ENCODE results near the gene RASAL2. TPM values are rescaled to one million over a fixed set of nuclear protein-coding genes. Genes with fewer than 3 reads are reported as not detected.

Gene RASAL2
- total and polyA plus RNA-seq, 2 of the 13 experiments (the other 11 are each of a cell fraction or from before 2014, with no cell fraction given): 5.4 to 5.9 TPM

GRCh38 chr1:178127482-178128191, 33.7 kb downstream of the RASAL2 start:
- Histone ChIP-seq H3K9ac (ENCODE audit: insufficient read depth, low read depth, low read length) (no peak overlapping the region), H3K9me3 (ENCODE audit: low read length) (no peaks in the 10 kb centered on the region), H3K36me3 (replicated peaks in 1 of 2; ENCODE audit: control insufficient read depth in 1 of 2, insufficient read depth in 2 of 2, low read length in 2 of 2) (no peaks in the 10 kb centered on the region), H2AFZ (ENCODE audit: low read length) (no peak overlapping the region), H3K79me2 (ENCODE audit: insufficient read depth, low read length) (no peaks in the 10 kb centered on the region), H3K27me3 (ENCODE audit: control insufficient read depth in 1 of 2, insufficient read depth in 2 of 2, low read length in 2 of 2) (no peaks in the 10 kb centered on the region), H4K20me1 (ENCODE audit: insufficient read depth, low read length) (no peaks in the 10 kb centered on the region), H3K4me1 (ENCODE audit: insufficient read depth, low read length) (peaks cover 35% of the 10 kb centered on the region), H3K4me3 (replicated peaks in 1 of 3; ENCODE audit: insufficient read depth in 1 of 3, low read depth in 2 of 3, low read length in 3 of 3) (no peak overlapping the region; a peak in 1 of 6 replicates), H3K27ac (ENCODE audit: extremely low read length, insufficient read depth, low read length) (peak overlapping the region; percentile 73), H3K4me2 (ENCODE audit: low read depth, low read length) (peak overlapping the region; percentile 55)
- ChIA-PET CTCF (ENCODE audit: low intra/inter-chr PET ratio, low total read pairs) (no interaction called here), POLR2A (interaction anchor here (1.0 kb wide), 1 partner anchor 26 kb away, joined by 3 read pairs; no protein-coding TSS in a partner anchor)
- in situ Hi-C loops (cut with HindIII; ENCODE audit: extremely low pct_ligation_motif_present, low pct_unique_long_range_greater_than_20kb) (no loop called here), intact Hi-C loops (cut with micrococcal nuclease; ENCODE audit: unreplicated experiment) (loop anchor here (2.0 kb wide), 1 partner anchor 35 kb away; no protein-coding TSS in a partner anchor)
- BruUV-seq (replicated peaks): no TSS peak
- no peak for DNase-seq (ENCODE audit: low spot score)
- ATAC-seq: no peak
- TF ChIP-seq SP5 (CRISPR knock-in tag; IDR thresholded peaks at IDR 0.05; ENCODE audit: borderline replicate concordance, low read depth): no peak
- TF ChIP-seq ZFP90 (CRISPR knock-in tag; IDR thresholded peaks at IDR 0.05; ENCODE audit: borderline replicate concordance): no peak
- TF ChIP-seq ZNF772 (CRISPR knock-in tag; IDR thresholded peaks at IDR 0.05): no peak
- WGBS (ENCODE audit: low lambda C conversion rate): 93% methylated on average over 2 of the region's 2 CpGs
- no peak for FAIRE-seq

DNA sequence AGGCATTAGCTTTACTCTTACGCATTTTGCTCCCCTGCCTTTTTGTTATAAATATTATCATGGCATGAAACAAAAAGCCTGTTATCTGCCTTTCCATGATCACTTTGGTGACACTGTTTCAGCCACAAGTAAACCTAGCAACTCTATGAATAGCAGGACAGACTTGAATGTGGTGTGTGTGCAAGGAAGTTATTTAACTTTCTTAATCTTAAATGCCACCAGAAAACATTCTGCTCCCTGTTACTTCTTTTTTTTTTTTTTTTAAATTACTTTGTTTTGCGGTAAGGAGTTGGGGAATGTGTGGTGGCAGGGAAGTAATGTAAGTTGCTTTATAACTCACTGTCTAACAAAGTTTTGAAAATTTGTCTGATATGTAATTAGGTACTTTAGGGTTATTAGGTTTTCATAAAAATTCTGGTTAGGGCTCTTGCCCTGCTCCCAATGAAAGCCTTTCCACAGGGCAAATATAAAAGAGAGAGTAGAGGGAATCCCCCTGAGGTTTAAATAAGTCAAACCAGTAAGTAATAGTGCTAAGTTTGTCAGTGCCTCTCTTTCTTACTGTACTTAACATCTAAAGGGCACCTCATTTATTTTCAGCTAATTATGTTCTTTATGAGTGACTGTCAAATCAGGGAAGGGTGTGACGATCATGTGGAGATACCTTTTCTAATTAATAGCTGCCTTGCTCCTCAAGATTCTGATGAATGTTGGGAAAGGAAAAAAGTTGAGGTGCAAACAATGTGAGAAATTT, 39.5 kb downstream of the RASAL2 start:
- Histone ChIP-seq H3K27me3 (ENCODE audit: control insufficient read depth in 1 of 2, insufficient read depth in 2 of 2, low read length in 2 of 2) (no peaks in the 10 kb centered on the region), H4K20me1 (ENCODE audit: insufficient read depth, low read length) (no peaks in the 10 kb centered on the region), H3K27ac (ENCODE audit: extremely low read length, insufficient read depth, low read length) (no peak overlapping the region), H3K36me3 (replicated peaks in 1 of 2; ENCODE audit: control insufficient read depth in 1 of 2, insufficient read depth in 2 of 2, low read length in 2 of 2) (no peaks in the 10 kb centered on the region), H3K4me1 (ENCODE audit: insufficient read depth, low read length) (no peaks in the 10 kb centered on the region), H3K79me2 (ENCODE audit: insufficient read depth, low read length) (no peaks in the 10 kb centered on the region), H3K4me3 (replicated peaks in 1 of 3; ENCODE audit: insufficient read depth in 1 of 3, low read depth in 2 of 3, low read length in 3 of 3) (no peak overlapping the region), H2AFZ (ENCODE audit: low read length) (no peak overlapping the region), H3K9ac (ENCODE audit: insufficient read depth, low read depth, low read length) (no peak overlapping the region), H3K9me3 (ENCODE audit: low read length) (no peaks in the 10 kb centered on the region), H3K4me2 (ENCODE audit: low read depth, low read length) (no peak overlapping the region)
- ATAC-seq (no peak), DNase-seq (ENCODE audit: low spot score) (no peak), FAIRE-seq (no peak)
- ChIA-PET CTCF (ENCODE audit: low intra/inter-chr PET ratio, low total read pairs) (no interaction called here), POLR2A (no interaction called here)
- in situ Hi-C loops (cut with HindIII; ENCODE audit: extremely low pct_ligation_motif_present, low pct_unique_long_range_greater_than_20kb) (no loop called here), intact Hi-C loops (cut with micrococcal nuclease; ENCODE audit: unreplicated experiment) (no loop called here)
- BruUV-seq (replicated peaks): no TSS peak
- WGBS (ENCODE audit: low lambda C conversion rate): 95% methylated on average over 3 of the region's 3 CpGs
- no peak for TF ChIP-seq TAF1 (CRISPR knock-in tag; IDR thresholded peaks at IDR 0.05)
- no peak for TF ChIP-seq ZNF678 (CRISPR knock-in tag; IDR thresholded peaks at IDR 0.05)
- TF ChIP-seq, protein P1, sequence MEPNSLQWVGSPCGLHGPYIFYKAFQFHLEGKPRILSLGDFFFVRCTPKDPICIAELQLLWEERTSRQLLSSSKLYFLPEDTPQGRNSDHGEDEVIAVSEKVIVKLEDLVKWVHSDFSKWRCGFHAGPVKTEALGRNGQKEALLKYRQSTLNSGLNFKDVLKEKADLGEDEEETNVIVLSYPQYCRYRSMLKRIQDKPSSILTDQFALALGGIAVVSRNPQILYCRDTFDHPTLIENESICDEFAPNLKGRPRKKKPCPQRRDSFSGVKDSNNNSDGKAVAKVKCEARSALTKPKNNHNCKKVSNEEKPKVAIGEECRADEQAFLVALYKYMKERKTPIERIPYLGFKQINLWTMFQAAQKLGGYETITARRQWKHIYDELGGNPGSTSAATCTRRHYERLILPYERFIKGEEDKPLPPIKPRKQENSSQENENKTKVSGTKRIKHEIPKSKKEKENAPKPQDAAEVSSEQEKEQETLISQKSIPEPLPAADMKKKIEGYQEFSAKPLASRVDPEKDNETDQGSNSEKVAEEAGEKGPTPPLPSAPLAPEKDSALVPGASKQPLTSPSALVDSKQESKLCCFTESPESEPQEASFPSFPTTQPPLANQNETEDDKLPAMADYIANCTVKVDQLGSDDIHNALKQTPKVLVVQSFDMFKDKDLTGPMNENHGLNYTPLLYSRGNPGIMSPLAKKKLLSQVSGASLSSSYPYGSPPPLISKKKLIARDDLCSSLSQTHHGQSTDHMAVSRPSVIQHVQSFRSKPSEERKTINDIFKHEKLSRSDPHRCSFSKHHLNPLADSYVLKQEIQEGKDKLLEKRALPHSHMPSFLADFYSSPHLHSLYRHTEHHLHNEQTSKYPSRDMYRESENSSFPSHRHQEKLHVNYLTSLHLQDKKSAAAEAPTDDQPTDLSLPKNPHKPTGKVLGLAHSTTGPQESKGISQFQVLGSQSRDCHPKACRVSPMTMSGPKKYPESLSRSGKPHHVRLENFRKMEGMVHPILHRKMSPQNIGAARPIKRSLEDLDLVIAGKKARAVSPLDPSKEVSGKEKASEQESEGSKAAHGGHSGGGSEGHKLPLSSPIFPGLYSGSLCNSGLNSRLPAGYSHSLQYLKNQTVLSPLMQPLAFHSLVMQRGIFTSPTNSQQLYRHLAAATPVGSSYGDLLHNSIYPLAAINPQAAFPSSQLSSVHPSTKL (CRISPR knock-in tag; IDR thresholded peaks at IDR 0.05): no peak
- TF ChIP-seq KDM4B (CRISPR knock-in tag; IDR thresholded peaks at IDR 0.05): no peak
- TF ChIP-seq PAX8 (CRISPR knock-in tag; IDR thresholded peaks at IDR 0.05; ENCODE audit: borderline replicate concordance): no peak
- TF ChIP-seq, protein P2, sequence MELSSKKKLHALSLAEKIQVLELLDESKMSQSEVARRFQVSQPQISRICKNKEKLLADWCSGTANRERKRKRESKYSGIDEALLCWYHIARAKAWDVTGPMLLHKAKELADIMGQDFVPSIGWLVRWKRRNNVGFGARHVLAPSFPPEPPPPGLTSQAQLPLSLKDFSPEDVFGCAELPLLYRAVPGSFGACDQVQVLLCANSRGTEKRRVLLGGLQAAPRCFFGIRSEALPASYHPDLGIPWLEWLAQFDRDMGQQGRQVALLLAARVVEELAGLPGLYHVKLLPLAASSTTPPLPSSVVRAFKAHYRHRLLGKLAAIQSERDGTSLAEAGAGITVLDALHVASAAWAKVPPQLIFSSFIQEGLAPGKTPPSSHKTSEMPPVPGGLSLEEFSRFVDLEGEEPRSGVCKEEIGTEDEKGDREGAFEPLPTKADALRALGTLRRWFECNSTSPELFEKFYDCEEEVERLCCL (CRISPR knock-in tag; IDR thresholded peaks at IDR 0.05; ENCODE audit: borderline replicate concordance): no peak
- TF ChIP-seq ZNF790 (CRISPR knock-in tag; IDR thresholded peaks at IDR 0.05; ENCODE audit: borderline replicate concordance): no peak
- TF ChIP-seq ATAD3A (CRISPR knock-in tag; IDR thresholded peaks at IDR 0.05): no peak
- no peak for TF ChIP-seq ARID2 (CRISPR knock-in tag; IDR thresholded peaks at IDR 0.05; ENCODE audit: borderline replicate concordance)

All from HepG2 (cell line).